ENCODE data around the gene TNPO2. TPM values are rescaled to one million over a fixed set of nuclear protein-coding genes. Genes with fewer than 3 reads are reported as not detected.
A peak's percentile ranks its signal among the peaks of the same experiment; 100 is the strongest.

TNPO2 gene
- total and polyA plus RNA-seq, 2 of the 13 experiments (the other 11 are each of a cell fraction or from before 2014, with no cell fraction given), result 31.7 to 61.0 TPM

GRCh38 chr19:12721656-12722565, 1.8 kb downstream of the TNPO2 start (continued):
- TF ChIP-seq DR1 (CRISPR knock-in tag; IDR thresholded peaks at IDR 0.05) (no peak), FIP1L1 (IDR thresholded peaks at IDR 0.05; ENCODE audit: borderline replicate concordance, insufficient read depth, low read depth, low read length) (no peak), ZNF30 (CRISPR knock-in tag; IDR thresholded peaks at IDR 0.05) (no peak), ZGPAT (CRISPR knock-in tag; IDR thresholded peaks at IDR 0.05) (no peak), FOXK1 (CRISPR knock-in tag; IDR thresholded peaks at IDR 0.05; ENCODE audit: borderline replicate concordance, low read depth) (no peak), NCOA2 (CRISPR knock-in tag; IDR thresholded peaks at IDR 0.05) (no peak), POLR2A (IDR thresholded peaks at IDR 0.05; ENCODE audit: insufficient read depth in 1 of 2, low read depth in 2 of 2, low read length in 2 of 2) (peak in 1 of 2 experiments; percentile 49; a peak in 1 of 4 replicates), ZNF296 (CRISPR knock-in tag; conservative IDR thresholded peaks at IDR 0.05) (no peak), ZNF207 (IDR thresholded peaks at IDR 0.05; ENCODE audit: borderline replicate concordance) (no peak), SMAD1 (CRISPR knock-in tag; IDR thresholded peaks at IDR 0.05; ENCODE audit: borderline replicate concordance, low read depth) (no peak), MIXL1 (CRISPR knock-in tag; IDR thresholded peaks at IDR 0.05) (no peak), HMGXB4 (CRISPR knock-in tag; IDR thresholded peaks at IDR 0.05; ENCODE audit: borderline replicate concordance in 1 of 2, low read depth in 1 of 2) (no peak), RFX1 (IDR thresholded peaks at IDR 0.05) (no peak), ZNF512B (CRISPR knock-in tag; IDR thresholded peaks at IDR 0.05; ENCODE audit: borderline replicate concordance) (no peak), TOE1 (CRISPR knock-in tag; IDR thresholded peaks at IDR 0.05) (no peak), PHF8 (CRISPR knock-in tag; IDR thresholded peaks at IDR 0.05) (peak; percentile 42; the same call in 1 of the 2 replicates), NFAT5 (CRISPR knock-in tag; IDR thresholded peaks at IDR 0.05) (no peak), ZNF672 (CRISPR knock-in tag; IDR thresholded peaks at IDR 0.05) (no peak)
